Esophagus squamous epithelium (tissue), 4 donors: ENCODE data around the gene GALNT11.

ENCODE experiments used
- CTCF ChIP-seq, 6 experiments: fragments of 450-650 bp in 4 of 6; fragments of 200-600 bp in 2 of 6; sonication (generic) in 2 of 6; IDR thresholded peaks; one replicate each; pipeline ENCODE4 v1.5.1; 2016 to 2019; ENCODE audit warnings: antibody characterized with exemption in 6 of 6, mild to moderate bottlenecking in 4 of 6, moderate library complexity in 4 of 6
- POLR2A ChIP-seq, 4 donors: fragments of 450-650 bp; IDR thresholded peaks; one replicate each; pipeline ENCODE4 v1.6.1; 2017; ENCODE audit warnings: antibody characterized with exemption in 4 of 4, mild to moderate bottlenecking in 4 of 4, moderate library complexity in 3 of 4

GRCh38 chr7:152162287-152162686 lies 136.8 kb downstream of the GALNT11 start:
- TF ChIP-seq CTCF (IDR thresholded peaks at IDR 0.05) (no peak), POLR2A (IDR thresholded peaks at IDR 0.05) (no peak)
